Testis (tissue), 2 donors: ENCODE results near the gene KLF18.

Experiments used
- POLR2A ChIP-seq: fragments of 450-650 bp; IDR thresholded peaks from one replicate; pipeline ENCODE4 v1.6.1; 2017; ENCODE audit warnings: antibody characterized with exemption, mild to moderate bottlenecking, moderate library complexity
- TF ChIP-seq, protein P1 (sequence below), 3 experiments: fragments of 450-650 bp in 2 of 3; fragments of 200-600 bp in 1 of 3; sonication (generic) in 1 of 3; IDR thresholded peaks; one replicate each; pipeline ENCODE4 v1.5.1; 2016 to 2019; ENCODE audit warnings: antibody characterized with exemption in 3 of 3, mild to moderate bottlenecking in 2 of 3, moderate library complexity in 1 of 3

DNA sequence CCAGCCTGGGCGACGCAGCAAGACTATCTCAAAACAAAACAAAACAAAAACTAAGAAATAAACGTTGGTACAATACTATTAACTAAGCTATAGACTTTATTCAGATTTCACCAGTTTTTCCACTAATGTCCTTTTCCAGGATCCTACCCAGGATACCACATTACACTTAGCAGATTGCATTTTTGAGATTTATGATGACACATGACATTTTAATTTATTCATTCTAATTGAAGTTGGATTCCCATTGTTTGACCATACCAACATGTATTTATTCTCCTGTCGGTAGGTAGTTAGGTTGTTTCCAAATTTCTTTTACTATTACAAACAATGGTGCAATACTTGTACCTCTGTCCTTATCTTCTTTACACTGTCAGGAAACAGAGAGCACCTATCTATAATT, 29.6 kb downstream of the KLF18 start:
- TF ChIP-seq, protein P1, sequence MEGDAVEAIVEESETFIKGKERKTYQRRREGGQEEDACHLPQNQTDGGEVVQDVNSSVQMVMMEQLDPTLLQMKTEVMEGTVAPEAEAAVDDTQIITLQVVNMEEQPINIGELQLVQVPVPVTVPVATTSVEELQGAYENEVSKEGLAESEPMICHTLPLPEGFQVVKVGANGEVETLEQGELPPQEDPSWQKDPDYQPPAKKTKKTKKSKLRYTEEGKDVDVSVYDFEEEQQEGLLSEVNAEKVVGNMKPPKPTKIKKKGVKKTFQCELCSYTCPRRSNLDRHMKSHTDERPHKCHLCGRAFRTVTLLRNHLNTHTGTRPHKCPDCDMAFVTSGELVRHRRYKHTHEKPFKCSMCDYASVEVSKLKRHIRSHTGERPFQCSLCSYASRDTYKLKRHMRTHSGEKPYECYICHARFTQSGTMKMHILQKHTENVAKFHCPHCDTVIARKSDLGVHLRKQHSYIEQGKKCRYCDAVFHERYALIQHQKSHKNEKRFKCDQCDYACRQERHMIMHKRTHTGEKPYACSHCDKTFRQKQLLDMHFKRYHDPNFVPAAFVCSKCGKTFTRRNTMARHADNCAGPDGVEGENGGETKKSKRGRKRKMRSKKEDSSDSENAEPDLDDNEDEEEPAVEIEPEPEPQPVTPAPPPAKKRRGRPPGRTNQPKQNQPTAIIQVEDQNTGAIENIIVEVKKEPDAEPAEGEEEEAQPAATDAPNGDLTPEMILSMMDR (IDR thresholded peaks at IDR 0.05): no peak
- TF ChIP-seq POLR2A: no peak
